Peyer's patch (tissue), 4 donors: ENCODE results near the gene PYGM. TPM values are rescaled to one million over a fixed set of nuclear protein-coding genes. Genes with fewer than 3 reads are reported as not detected.

Experiments used
- DNase-seq, 3 donors: peaks; one replicate each; pipeline ENCODE4 v3.0.0-alpha.2; 2017 to 2019
- H3K27ac ChIP-seq, 4 donors: fragments of 200-600 bp; sonication (generic); one replicate each; pipeline ENCODE4 v1.5.1; 2016 to 2019
- H3K27me3 ChIP-seq, 2 donors: fragments of 200-600 bp; sonication (generic); one replicate each; pipeline ENCODE4 v1.5.1; 2019
- H3K36me3 ChIP-seq, 3 donors: fragments of 200-600 bp; sonication (generic); one replicate each; pipeline ENCODE4 v1.5.1; 2016 to 2019
- H3K4me1 ChIP-seq, 4 donors: fragments of 200-600 bp; sonication (generic); one replicate each; pipeline ENCODE4 v1.5.1; 2016 to 2019
- H3K4me3 ChIP-seq, 4 donors: fragments of 200-600 bp; sonication (generic); 1 replicate in 3 of 4; 2 replicates in 1 of 4; pipeline ENCODE4 v1.5.1; 2016 to 2019; ENCODE audit warnings: mild to moderate bottlenecking in 1 of 4
- H3K9me3 ChIP-seq, 4 donors: fragments of 200-600 bp; sonication (generic); one replicate each; pipeline ENCODE4 v1.5.1; 2016 to 2019; ENCODE audit warnings: mild to moderate bottlenecking in 1 of 4
- CTCF ChIP-seq, 6 experiments: fragments of 450-650 bp in 4 of 6; fragments of 200-600 bp in 2 of 6; sonication (generic) in 1 of 6; IDR thresholded peaks; one replicate each; pipeline ENCODE4 v1.5.1; 2017 to 2019; ENCODE audit warnings: antibody characterized with exemption in 6 of 6, mild to moderate bottlenecking in 3 of 6, moderate library complexity in 1 of 6
- POLR2A ChIP-seq, 2 donors: fragments of 450-650 bp; IDR thresholded peaks; one replicate each; pipeline ENCODE4 v1.5.1; 2017; ENCODE audit warnings: antibody characterized with exemption in 2 of 2, mild to moderate bottlenecking in 2 of 2, moderate library complexity in 2 of 2
- total RNA-seq, 4 donors: library from RNA; depleted of rRNA; stranded (reverse); fragments of >200 nt; gene quantifications; one replicate each; pipeline ENCODE4 v1.1.0, GENCODE V29; 2016

PYGM gene
- total RNA-seq, 4 donors from 2014 or later: 2.4 to 5.0 (median 2.5) TPM; not detected in 1

GRCh38 chr11:64739871-64740270, 19.9 kb downstream of the PYGM start:
- no peak overlapping the region for H3K27ac ChIP-seq
- H3K4me1 ChIP-seq: peaks cover 0 to 31% (median 5%) of the 10 kb centered on the region in 4 donors
- no peak for TF ChIP-seq CTCF (IDR thresholded peaks at IDR 0.05)
- no peak for TF ChIP-seq POLR2A (IDR thresholded peaks at IDR 0.05)
- H3K27me3 ChIP-seq: peaks cover 0 to 4% of the 10 kb centered on the region in 2 donors
- no peak for DNase-seq
- H3K4me3 ChIP-seq: no peak overlapping the region
- no peaks in the 10 kb centered on the region for H3K9me3 ChIP-seq
- no peaks in the 10 kb centered on the region for H3K36me3 ChIP-seq

DNA sequence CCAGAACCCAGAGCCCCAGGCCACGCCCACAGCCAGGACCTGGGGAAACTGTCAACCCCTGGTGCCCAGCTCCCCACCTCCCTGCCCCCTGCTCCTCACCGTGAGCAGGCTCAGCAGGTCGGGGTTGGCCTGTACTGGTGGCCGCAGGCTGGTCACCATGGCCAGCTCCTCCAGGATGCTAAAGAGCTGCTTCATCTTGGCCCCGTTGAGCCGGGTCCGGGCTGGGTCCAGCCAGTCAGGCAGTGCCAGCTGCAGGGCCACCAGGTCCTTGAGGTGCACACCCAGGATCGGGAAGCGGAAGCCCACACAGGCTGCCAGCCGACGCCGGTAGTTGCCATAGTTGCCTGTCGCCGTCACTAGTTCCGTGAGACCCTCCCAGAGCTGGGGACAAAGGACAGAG, 23.1 kb downstream of the PYGM start:
- H3K27ac ChIP-seq: no peak overlapping the region
- TF ChIP-seq POLR2A (IDR thresholded peaks at IDR 0.05) (no peak), CTCF (IDR thresholded peaks at IDR 0.05) (no peak)
- peaks cover 0 to 4% (median 1%) of the 10 kb centered on the region in 4 donors for H3K4me1 ChIP-seq
- H3K36me3 ChIP-seq: no peaks in the 10 kb centered on the region
- peaks cover 0 to under 1% of the 10 kb centered on the region in 2 donors for H3K27me3 ChIP-seq
- no peaks in the 10 kb centered on the region for H3K9me3 ChIP-seq
- DNase-seq: no peak
- no peak overlapping the region for H3K4me3 ChIP-seq

DNA sequence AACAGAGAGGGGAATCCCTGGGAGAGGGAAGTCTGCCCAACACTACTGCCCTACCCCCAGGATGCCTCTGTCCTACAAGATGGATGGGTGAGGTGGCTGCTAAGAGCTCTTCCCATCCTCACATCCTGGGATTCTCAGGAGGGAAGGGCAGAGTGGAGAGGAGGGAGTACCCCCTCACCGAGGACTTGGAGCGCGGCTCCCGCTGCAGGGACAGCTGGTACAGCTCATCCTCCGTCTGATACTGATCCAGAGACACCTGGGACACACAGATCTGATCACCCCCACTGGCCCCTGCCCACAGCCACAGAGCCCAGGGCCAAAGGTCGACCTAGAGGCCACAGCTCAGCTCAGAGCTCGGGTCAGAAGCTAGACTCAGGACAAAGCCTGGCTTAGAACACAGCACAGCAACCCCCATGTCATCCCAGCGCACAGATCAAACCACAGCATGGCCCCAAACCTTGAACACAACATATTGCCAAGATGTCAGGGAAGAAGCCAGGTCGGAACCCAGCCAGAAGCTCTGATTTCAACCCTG, 24.0 kb downstream of the PYGM start:
- Histone ChIP-seq H3K4me1 (no peaks in the 10 kb centered on the region), H3K9me3 (no peaks in the 10 kb centered on the region), H3K4me3 (no peak overlapping the region), H3K27me3 (no peaks in the 10 kb centered on the region), H3K36me3 (no peaks in the 10 kb centered on the region), H3K27ac (no peak overlapping the region)
- DNase-seq: no peak
- no peak for TF ChIP-seq POLR2A (IDR thresholded peaks at IDR 0.05)
- no peak for TF ChIP-seq CTCF (IDR thresholded peaks at IDR 0.05)

GRCh38 chr11:64734811-64735724, 24.7 kb downstream of the PYGM start:
- no peak overlapping the region for H3K4me3 ChIP-seq
- no peaks in the 10 kb centered on the region for H3K9me3 ChIP-seq
- no peak overlapping the region for H3K27ac ChIP-seq
- H3K27me3 ChIP-seq: no peaks in the 10 kb centered on the region
- no peaks in the 10 kb centered on the region for H3K4me1 ChIP-seq
- TF ChIP-seq POLR2A (IDR thresholded peaks at IDR 0.05) (no peak), CTCF (IDR thresholded peaks at IDR 0.05) (no peak)
- H3K36me3 ChIP-seq: no peaks in the 10 kb centered on the region
- no peak for DNase-seq

DNA sequence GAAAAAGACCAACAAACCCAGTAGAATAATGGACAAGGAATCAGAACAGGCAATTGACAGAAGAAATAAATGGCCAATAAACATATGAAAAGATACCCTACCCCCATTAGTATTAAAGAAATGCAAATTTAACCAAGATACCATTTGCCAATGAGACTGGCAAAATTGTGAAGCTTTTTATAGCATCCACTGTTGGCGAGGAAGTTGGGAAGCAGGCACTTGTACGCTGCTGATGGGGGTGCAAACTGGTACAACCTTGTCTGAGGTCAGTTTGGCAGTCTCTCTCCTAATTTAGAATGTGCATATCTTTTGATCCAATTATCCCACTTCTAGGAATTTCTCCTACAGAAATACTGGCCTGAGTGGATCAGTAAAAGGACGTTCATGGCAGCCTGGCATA, 28.2 kb downstream of the PYGM start:
- Histone ChIP-seq H3K27me3 (no peaks in the 10 kb centered on the region), H3K4me1 (no peaks in the 10 kb centered on the region), H3K36me3 (no peaks in the 10 kb centered on the region), H3K4me3 (no peak overlapping the region), H3K9me3 (no peaks in the 10 kb centered on the region), H3K27ac (no peak overlapping the region)
- DNase-seq: no peak
- no peak for TF ChIP-seq CTCF (IDR thresholded peaks at IDR 0.05)
